DMS153 (cell line): ENCODE results near the gene MVP.

Source experiments
- DNase-seq: peaks from one replicate; lab custom pipeline; 2025; lab: John Stamatoyannopoulos, UW

MVP gene

DNA sequence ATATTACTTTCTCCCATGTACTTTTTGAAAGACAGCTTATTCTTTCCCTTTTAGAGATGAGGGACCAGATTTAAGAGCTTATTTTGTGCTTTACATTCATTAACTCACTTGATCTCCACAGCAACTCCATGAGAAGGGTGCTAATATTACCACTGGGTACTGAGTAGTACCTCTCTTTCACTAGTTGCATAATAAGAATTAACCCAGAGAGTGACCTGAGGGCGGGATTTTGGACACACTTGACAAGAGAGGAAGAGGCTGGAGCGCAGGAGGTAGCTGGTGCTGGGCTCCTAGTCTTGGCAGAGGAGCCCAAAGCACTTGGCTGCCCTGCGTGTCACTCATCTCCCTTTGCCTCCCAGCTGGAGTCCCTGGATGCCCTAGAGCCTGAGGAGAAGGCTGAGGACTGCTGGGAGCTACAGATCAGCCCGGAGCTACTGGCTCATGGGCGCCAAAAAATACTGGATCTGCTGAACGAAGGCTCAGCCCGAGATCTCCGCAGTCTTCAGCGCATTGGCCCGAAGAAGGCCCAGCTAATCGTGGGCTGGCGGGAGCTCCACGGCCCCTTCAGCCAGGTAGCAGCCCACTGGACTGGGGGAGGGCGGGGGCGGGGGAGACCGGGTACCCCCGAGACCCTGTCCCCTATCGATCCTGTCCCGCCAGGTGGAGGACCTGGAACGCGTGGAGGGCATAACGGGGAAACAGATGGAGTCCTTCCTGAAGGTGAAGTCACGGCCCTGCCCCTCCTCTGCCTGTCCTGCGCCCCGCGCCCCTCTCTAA, 15.6 kb upstream of the MVP start:
- DNase-seq: peak; percentile 24

- DNase-seq: peak; percentile 96
These were observed 14.8 kb upstream of the MVP start for GRCh38 chr16:29805232-29806098.

GRCh38 chr16:29806099-29806579, 14.1 kb upstream of the MVP start, which contains the start of gene MAZ:
Gene MAZ, plus strand, starts transcription at chr16:29806529. Its CDS starts 173 bp downstream, at chr16:29806702.
- peak; percentile 91 for DNase-seq

DNA sequence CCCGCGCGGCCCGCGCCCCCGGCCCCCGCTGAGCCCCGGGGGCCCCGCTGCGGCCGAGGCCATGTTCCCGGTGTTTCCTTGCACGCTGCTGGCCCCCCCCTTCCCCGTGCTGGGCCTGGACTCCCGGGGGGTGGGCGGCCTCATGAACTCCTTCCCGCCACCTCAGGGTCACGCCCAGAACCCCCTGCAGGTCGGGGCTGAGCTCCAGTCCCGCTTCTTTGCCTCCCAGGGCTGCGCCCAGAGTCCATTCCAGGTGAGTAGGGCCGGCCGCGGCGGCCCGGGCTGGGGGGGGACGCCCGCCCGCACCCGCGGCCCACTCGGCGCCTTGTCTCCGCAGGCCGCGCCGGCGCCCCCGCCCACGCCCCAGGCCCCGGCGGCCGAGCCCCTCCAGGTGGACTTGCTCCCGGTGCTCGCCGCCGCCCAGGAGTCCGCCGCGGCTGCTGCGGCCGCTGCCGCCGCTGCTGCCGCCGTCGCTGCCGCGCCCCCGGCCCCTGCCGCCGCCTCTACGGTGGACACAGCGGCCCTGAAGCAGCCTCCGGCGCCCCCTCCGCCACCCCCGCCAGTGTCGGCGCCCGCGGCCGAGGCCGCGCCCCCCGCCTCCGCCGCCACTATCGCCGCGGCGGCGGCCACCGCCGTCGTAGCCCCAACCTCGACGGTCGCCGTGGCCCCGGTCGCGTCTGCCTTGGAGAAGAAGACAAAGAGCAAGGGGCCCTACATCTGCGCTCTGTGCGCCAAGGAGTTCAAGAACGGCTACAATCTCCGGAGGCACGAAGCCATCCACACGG, 13.4 kb upstream of the MVP start:
- DNase-seq: peak; percentile 34

GRCh38 chr16:29807426-29808218, 12.6 kb upstream of the MVP start:
- DNase-seq: peak; percentile 88

- no peak for DNase-seq
These were observed 11.9 kb upstream of the MVP start for GRCh38 chr16:29808219-29808900.

DNA sequence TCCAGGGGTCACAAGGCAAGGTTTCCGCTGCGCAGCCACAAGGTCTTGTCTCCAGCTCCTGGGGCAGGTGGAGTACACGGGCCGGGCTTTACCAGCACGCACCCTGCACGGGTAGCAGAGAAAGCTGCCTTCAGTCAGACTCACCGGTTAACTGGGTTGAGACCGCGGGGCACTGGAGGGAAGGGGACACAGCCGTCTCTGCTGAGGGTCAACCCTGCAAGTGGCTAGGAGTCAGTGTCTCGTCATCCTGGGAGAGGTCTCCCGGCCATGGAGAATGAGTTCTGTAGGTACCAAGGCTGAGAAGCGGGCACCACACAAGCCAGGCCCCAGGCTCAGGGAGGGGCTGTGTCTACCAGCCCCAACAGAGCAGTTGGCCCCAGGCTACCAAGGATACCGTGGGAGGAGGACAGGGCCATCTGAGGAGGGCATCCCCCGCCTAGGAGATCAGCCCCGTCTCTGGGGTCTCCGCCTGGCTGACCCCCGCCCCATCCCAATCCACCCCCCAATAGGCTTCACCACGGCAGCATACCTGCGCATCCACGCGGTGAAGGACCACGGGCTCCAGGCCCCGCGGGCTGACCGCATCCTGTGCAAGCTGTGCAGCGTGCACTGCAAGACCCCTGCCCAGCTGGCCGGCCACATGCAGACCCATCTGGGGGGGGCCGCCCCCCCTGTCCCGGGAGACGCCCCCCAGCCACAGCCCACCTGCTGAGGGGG, 11.1 kb upstream of the MVP start:
- no peak for DNase-seq

DNA sequence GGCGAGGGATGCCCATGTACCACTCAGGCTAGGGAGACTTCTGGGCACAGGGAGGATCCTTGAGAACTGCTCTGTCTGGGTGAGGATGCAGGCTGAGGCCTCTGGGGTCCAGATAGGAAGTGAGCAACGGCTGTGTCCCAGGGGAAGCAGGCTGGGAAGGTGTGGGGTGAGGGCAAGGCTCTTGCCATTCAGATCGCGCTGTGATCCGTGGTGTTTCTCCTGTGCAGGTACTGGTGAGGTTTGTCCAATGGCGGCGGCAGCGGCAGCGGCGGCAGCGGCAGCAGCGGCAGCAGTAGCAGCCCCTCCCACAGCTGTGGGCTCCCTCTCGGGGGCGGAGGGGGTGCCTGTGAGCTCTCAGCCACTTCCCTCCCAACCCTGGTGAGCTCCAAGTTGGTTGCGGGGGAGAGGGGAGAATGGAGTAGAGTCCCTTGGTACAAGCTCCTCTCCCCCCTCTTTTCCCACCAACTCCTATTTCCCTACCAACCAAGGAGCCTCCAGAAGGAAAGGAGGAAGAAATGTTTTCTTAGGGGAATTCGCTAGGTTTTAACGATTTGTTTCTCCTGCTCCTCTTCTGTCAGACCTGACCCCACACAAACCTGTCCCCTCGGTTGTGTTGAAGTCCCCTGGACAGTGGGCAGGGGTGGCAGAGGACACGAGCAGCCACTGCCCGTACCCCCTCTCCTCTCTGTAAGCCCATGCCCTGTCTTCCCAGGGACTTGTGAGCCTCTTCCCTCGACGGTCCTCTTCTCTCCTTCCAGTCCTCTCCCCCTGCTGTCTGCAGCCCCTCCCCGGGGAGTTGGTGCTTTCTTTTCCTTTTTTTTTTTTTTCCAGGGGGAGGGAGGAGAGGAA, 10.2 kb upstream of the MVP start:
- DNase-seq: no peak

GRCh38 chr16:29810699-29811169, 9.5 kb upstream of the MVP start:
- DNase-seq: no peak

DNA sequence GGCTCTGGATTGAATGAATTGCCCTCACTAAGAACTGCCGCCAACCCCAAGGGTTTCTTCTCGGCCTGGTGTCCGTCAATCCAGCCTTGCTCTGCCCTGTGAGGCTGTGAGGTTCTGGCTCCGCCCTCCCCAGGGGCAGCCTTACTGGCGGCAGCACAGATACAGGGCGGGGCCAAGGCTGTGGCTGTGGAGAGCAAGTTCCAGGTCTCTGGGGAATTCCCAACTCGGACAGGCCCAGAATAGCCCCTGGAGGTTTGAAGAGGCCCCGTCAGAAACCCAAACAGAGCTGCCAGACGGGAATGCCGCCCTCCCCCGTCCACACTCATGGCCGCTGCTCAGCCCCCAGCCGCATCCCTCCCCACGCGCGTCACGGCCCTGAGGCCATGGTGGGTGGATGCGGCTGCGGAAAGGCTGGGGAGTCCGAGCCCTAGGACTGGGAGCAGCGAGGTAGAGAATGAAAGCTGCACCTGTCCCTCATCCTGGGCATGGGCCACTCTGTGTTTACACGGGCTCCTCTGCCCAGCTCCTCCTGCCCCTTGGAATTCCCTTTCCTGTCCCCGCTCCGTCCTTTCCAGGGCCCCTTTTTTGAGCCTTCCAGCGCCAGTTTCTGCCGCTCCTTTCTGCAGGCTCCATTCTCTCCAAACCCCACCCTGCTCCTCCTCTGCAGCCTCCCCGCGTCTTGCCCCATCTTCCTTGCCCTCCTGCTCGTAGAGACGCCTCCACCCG, 8.9 kb upstream of the MVP start:
- peak; percentile 90 for DNase-seq

GRCh38 chr16:29811896-29812665, 8.2 kb upstream of the MVP start, which contains the start of gene PRRT2:
Gene PRRT2, plus strand, starts transcription at chr16:29812193. Its CDS starts 862 bp downstream, at chr16:29813055.
- DNase-seq: no peak

DNA sequence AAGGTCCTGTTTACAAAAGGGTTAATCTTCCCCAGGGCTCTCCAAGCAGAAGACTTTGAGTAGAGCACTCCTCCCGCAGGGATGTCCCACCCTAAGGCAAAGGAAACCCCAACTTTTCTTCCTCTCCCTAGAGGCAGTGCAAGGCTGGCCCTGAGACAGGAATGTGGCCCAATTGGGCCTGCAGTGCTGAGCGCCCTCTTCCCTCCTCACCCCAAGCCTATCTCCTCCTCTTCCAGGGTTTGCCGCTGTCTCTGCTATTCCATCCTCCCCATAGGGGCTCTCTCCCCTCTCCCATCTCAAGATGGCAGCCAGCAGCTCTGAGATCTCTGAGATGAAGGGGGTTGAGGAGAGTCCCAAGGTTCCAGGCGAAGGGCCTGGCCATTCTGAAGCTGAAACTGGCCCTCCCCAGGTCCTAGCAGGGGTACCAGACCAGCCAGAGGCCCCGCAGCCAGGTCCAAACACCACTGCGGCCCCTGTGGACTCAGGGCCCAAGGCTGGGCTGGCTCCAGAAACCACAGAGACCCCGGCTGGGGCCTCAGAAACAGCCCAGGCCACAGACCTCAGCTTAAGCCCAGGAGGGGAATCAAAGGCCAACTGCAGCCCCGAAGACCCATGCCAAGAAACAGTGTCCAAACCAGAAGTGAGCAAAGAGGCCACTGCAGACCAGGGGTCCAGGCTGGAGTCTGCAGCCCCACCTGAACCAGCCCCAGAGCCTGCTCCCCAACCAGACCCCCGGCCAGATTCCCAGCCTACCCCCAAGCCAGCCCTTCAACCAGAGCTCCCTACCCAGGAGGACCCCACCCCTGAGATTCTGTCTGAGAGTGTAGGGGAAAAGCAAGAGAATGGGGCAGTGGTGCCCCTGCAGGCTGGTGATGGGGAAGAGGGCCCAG, 7.3 kb upstream of the MVP start:
- no peak for DNase-seq

DNA sequence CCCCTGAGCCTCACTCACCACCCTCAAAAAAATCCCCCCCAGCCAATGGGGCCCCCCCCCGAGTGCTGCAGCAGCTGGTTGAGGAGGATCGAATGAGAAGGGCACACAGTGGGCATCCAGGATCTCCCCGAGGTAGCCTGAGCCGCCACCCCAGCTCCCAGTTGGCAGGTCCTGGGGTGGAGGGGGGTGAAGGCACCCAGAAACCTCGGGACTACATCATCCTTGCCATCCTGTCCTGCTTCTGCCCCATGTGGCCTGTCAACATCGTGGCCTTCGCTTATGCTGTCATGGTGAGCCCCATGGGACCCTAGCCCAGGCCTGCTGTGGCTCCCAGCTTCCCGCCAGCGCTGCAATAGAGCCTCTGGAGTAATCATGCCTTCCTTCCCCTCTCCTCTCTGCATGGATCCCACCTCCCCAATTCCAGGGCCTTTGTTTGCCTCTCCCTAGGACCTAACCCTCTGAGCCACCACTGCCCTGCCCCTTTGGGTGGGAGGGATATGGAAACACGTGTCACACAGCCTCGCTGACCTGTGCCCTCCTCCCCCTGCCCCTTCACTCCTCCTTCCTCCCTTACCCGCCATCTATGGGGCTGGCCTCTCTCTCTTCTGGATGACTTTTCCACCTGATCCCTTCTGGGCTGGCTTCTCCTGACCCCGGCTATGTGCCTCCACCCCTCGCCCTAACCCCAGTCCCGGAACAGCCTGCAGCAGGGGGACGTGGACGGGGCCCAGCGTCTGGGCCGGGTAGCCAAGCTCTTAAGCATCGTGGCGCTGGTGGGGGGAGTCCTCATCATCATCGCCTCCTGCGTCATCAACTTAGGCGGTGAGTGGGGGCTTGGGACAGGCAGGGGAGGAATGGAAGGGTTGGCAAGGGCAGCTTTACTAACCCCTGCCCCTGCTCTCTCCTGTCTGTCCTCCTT, 6.4 kb upstream of the MVP start:
- no peak for DNase-seq

DNA sequence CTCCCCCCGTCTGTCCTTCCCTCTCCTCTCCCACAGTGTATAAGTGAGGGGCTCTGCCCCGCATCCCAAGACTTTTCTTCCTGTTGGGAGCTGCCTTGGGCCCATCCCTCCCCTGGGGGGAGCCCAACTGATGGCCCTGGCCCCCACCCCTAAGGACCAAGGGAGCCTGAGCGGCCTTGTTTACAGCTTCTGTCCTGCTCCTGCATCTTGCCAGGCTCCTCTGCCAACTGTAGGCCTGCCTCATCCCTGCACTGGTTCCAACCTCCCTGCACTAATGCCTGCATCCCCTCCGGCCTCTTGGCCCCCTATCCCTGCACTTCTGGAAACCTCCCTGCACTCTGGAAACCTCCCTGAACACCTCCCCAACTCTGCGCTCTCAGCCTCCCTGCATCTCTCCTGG, 5.7 kb upstream of the MVP start:
- DNase-seq: no peak

DNA sequence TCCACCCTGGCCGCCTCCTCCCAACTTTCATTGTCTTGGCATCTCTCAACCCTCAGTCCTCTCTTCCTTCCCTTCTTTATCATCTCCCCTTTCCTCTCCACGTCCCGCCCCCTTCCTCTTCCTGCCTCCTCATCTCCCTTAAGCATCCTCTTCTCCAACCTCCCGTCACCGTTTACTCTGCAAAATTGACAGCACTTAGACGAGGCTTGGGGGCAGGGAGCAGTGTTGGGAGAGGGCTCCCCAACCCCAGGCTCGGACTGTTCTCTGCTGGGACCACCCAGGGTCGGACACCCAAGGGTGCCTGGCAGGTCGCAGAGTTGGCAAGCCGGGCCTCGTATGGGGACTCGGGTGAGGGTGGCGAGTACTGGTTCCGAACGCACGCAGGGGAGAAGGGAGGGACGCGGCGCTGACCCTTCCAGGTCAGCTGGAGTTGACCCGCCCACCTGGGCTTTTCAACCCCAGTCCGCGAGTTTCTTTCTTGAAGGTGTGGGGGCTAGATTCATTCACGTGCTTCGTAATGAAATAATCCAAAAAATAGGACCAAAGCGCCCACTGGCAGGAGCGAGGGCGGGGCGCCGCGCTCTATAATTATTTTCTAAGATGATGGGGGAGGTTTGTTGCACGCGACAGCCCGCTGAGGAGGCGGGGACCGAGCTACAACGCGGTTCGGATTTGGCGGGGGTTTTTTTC, 5.1 kb upstream of the MVP start:
- DNase-seq: no peak
